ENCODE data around the gene SYT13. TPM values are rescaled to one million over a fixed set of nuclear protein-coding genes. Genes with fewer than 3 reads are reported as not detected.
A peak's percentile ranks its signal among the peaks of the same experiment; 100 is the strongest.

The SYT13 gene
- polyA plus RNA-seq, 1 donor: 0.31 TPM

GRCh38 chr11:45215098-45215865 is 70.9 kb downstream of the SYT13 start:
- DNase-seq: no peak

GRCh38 chr11:45213717-45214116 is 72.4 kb downstream of the SYT13 start:
- DNase-seq: no peak

- DNase-seq: no peak
Observed at GRCh38 chr11:45213316-45213665, 72.8 kb downstream of the SYT13 start.

- DNase-seq: no peak
Observed at GRCh38 chr11:45212566-45213315, 73.4 kb downstream of the SYT13 start.

- DNase-seq: no peak
Observed at GRCh38 chr11:45211732-45212131, 74.4 kb downstream of the SYT13 start.

- no peak for DNase-seq
Observed at GRCh38 chr11:45210846-45211245, 75.3 kb downstream of the SYT13 start.

- DNase-seq: peak; percentile 94
Observed at GRCh38 chr11:45209891-45210699, 76.0 kb downstream of the SYT13 start.

- DNase-seq: no peak
Observed at GRCh38 chr11:45209000-45209879, 76.9 kb downstream of the SYT13 start.

GRCh38 chr11:45208135-45208534 is 78.0 kb downstream of the SYT13 start:
- DNase-seq: no peak

- no peak for DNase-seq
Observed at GRCh38 chr11:45205978-45206377, 80.2 kb downstream of the SYT13 start.

- no peak for DNase-seq
Observed at GRCh38 chr11:45204761-45205160, 81.4 kb downstream of the SYT13 start.

GRCh38 chr11:45193695-45194094 is 92.4 kb downstream of the SYT13 start:
- DNase-seq: no peak

Other genes with a start within 250 kb of the SYT13 start
- gene PRDM11, start 139.7 kb downstream of the SYT13 start, polyA plus RNA-seq (ENCODE audit: insufficient read length): 29.4 TPM

Data from hindlimb muscle (tissue), 1 donor.